Measurements from ENCODE around the gene ANKZF1. TPM values are rescaled to one million over a fixed set of nuclear protein-coding genes. Genes with fewer than 3 reads are reported as not detected.
"Not testable (repeated sequence)": the region's sequence is repeated elsewhere in the genome, so short reads cannot be mapped to it uniquely, and the experiment has no call there.

The ANKZF1 gene
- total RNA-seq, 4 donors from 2014 or later = 13.5 to 77.4 (median 22.7) TPM

GRCh38 chr2:219186754-219187456, 42.7 kb upstream of the ANKZF1 start:
- ATAC-seq (ENCODE audit: low FRiP score) = no peak
- no peak for TF ChIP-seq CTCF (IDR thresholded peaks at IDR 0.05)
- no peak for DNase-seq (ENCODE audit: low spot score)

GRCh38 chr2:219197388-219197787, 32.2 kb upstream of the ANKZF1 start:
- no peak for TF ChIP-seq CTCF (IDR thresholded peaks at IDR 0.05)
- DNase-seq (ENCODE audit: low spot score) = no peak
- no peak for ATAC-seq (ENCODE audit: low FRiP score)

GRCh38 chr2:219198974-219199373, 30.6 kb upstream of the ANKZF1 start:
- no peak for ATAC-seq (ENCODE audit: low FRiP score)
- DNase-seq (ENCODE audit: low spot score) = no peak
- TF ChIP-seq CTCF (IDR thresholded peaks at IDR 0.05) = no peak

GRCh38 chr2:219199470-219200211, 30.0 kb upstream of the ANKZF1 start:
- TF ChIP-seq CTCF (IDR thresholded peaks at IDR 0.05) = no peak
- no peak for DNase-seq (ENCODE audit: low spot score)
- no peak for ATAC-seq (ENCODE audit: low FRiP score)

- DNase-seq (ENCODE audit: low spot score); ATAC-seq (ENCODE audit: low FRiP score): not testable (repeated sequence)
Measured at GRCh38 chr2:219200502-219201326, 28.9 kb upstream of the ANKZF1 start.

DNA sequence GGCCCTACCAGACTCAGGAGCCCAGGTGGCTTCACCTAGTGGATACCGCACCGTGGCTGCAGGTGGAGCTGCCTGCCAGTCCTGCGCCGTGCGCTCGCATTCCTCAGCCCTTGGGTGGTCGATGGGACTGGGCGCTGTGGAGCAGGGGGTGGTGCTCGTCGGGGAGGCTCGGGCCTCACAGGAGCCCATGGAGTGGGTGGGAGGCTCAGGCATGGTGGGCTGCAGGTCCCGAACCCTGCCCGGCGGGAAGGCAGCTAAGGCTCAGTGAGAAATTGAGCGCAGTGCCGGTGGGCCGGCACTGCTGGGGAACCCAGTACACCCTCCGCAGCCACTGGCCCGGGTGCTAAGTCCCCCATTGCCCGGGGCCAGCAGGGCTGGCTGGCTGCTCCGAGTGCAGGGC, 28.3 kb upstream of the ANKZF1 start:
- not testable (repeated sequence) for ATAC-seq (ENCODE audit: low FRiP score); DNase-seq (ENCODE audit: low spot score)

- no peak for TF ChIP-seq CTCF (IDR thresholded peaks at IDR 0.05)
- ATAC-seq (ENCODE audit: low FRiP score) (no peak), DNase-seq (ENCODE audit: low spot score) (no peak)
Measured at GRCh38 chr2:219204425-219205164, 25.0 kb upstream of the ANKZF1 start.
